SK-N-SH treated with all-trans-retinoic acid at 6 μM for 48 hours (cell line): ENCODE data around the gene SLC17A2.

ENCODE experiments used
- ARNTL ChIP-seq: fragments of 450-650 bp; formaldehyde crosslinking; IDR thresholded peaks from 2 replicates; pipeline ENCODE4 v1.5.0; 2020; ENCODE audit warnings: low read depth, mild to moderate bottlenecking, moderate library complexity, borderline replicate concordance
- CSDC2 ChIP-seq: fragments of 250-450 bp; sonication (Bioruptor Pico); IDR thresholded peaks from 2 replicates; pipeline ENCODE4 v1.5.0; 2020; ENCODE audit warnings: mild to moderate bottlenecking, moderate library complexity
- PPARA ChIP-seq: fragments of 250-450 bp; sonication (Bioruptor Pico); IDR thresholded peaks from 2 replicates; pipeline ENCODE4 v1.5.0; 2020; ENCODE audit warnings: mild to moderate bottlenecking, borderline replicate concordance
- TOX ChIP-seq: fragments of 250-450 bp; sonication (Bioruptor Pico); IDR thresholded peaks from 2 replicates; pipeline ENCODE4 v1.8.0; 2021; ENCODE audit warnings: mild to moderate bottlenecking, moderate library complexity, borderline replicate concordance
- ZC3H10 ChIP-seq: fragments of 250-450 bp; sonication (Bioruptor Pico); IDR thresholded peaks from 2 replicates; pipeline ENCODE4 v1.5.1; 2021; ENCODE audit warnings: mild to moderate bottlenecking, moderate library complexity
- ZNF70 ChIP-seq: fragments of 450-650 bp; formaldehyde crosslinking; IDR thresholded peaks from 2 replicates; pipeline ENCODE4 v1.5.0; 2020; ENCODE audit warnings: mild to moderate bottlenecking, moderate library complexity

DNA sequence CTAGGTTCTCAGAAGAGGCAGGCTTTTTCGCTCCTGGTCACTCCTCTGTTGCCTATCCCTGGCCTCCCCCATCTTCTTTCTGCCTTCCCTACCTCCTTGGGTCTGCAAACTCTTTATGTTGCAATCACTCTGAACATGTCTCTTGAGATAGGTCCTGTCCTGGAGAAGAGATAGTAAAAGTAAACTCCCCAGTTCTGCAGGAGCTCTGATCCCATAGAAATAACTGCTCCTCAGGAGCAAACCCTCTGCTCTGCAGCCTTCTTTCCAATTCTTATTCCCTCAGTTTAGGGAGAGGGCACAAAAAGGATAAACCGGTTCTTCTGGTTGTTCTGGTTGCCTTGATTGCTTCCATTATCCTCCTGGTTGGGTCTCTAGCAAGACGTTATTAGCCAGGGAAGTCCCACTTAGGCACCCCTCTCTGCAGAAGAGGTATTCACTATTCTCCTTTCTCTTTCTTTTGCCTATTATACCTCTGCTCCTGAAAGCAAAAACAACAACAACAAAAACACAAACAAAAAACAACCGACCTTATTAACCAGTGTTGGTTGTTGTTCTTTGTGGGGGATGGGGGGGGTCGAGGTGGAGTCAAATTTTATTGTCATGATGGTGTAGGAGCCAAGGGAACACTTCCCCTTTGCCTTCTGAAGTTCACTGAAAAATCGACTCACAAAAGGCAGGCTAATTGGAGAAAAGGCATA, 33.1 kb upstream of the SLC17A2 start:
- TF ChIP-seq CSDC2 (no peak), TOX (CRISPR knock-in tag) (no peak), ZNF70 (CRISPR knock-in tag) (no peak), ARNTL (CRISPR knock-in tag) (no peak), PPARA (CRISPR knock-in tag) (no peak), ZC3H10 (CRISPR knock-in tag) (no peak)
